Bone marrow (tissue), 2 donors: ENCODE results near the gene DAPK2.
A peak's percentile ranks its signal among the peaks of the same experiment; 100 is the strongest.

Source experiments
- DNase-seq, 2 donors: peaks; one replicate each; lab custom pipeline; 2025; lab: John Stamatoyannopoulos, UW

DAPK2 gene

DNA sequence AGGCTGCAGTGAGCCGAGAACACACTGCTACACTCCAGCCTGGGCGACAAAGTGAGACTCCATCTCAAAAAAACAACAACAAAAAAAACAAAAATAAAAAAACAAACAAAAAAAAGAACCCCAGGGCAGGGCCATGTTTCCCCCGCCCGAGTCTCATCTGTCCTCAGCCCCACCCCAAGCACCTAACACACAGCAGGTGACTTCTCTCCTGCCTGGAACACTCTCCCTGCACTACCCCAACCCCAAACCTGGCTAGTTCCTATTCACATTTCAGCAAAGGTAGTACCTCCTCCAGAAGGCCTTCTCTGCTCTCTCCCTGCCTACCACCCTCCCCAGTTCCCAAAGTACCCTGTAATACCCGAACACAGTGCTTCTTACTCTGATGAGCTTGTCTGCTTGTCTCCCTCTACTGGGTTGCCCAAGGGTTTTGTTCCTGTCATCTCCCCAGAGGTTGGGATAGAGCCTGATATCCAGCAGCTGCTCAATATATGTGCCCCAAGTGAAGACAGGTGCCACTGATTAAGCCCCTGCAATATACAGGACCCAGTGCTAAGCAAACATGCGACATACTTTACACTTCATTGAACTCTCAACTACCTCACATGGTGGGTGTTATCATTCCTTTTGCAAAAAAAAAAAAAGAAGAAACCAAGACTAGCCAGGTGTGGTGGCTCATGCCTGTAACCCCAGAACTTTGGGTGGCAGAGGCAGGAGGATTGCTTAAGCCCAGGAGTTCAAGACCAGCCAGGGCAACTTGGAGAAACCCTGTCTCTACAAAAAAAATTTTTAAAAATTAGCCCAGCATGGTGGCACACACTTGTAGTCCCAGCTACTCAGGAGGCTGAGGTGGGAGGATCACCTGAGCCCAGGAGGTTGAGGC, 103.6 kb downstream of the DAPK2 start:
- DNase-seq: no peak

DNA sequence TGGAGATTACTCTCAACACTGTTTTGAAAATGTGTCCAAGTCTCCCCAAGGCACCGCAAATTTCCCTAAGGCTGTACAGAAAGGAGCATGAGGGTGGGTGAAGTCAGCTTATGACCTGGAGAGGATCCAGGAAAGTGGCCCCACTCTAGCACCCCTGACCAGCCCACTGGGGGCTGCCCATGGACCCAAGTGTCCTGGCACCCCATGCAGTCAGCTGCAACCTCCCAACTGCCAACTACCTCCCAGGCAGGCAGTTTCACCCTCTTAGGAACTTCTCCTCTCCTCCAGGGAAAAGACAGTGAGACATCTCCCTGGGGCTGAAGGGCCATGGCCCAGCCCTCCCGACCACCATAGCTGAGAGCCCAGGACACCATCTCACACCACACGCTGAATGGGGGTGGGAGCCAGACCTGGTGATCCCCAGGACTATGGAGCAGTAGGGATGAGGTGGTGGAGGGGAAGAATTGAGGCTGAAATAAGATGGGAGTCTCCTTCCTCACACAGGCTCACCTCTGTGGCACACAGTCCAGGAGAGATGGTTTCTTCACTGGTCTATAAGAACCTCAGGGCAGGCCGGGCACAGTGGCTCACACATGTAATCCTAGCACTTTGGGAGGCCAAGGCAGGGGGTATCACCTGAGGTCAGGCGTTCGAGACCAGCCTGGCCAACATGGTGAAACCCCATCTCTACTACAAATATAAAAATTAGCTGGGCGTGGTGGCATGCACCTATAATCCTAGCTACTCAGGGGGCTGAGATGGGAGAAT, 104.4 kb downstream of the DAPK2 start:
- no peak for DNase-seq

DNA sequence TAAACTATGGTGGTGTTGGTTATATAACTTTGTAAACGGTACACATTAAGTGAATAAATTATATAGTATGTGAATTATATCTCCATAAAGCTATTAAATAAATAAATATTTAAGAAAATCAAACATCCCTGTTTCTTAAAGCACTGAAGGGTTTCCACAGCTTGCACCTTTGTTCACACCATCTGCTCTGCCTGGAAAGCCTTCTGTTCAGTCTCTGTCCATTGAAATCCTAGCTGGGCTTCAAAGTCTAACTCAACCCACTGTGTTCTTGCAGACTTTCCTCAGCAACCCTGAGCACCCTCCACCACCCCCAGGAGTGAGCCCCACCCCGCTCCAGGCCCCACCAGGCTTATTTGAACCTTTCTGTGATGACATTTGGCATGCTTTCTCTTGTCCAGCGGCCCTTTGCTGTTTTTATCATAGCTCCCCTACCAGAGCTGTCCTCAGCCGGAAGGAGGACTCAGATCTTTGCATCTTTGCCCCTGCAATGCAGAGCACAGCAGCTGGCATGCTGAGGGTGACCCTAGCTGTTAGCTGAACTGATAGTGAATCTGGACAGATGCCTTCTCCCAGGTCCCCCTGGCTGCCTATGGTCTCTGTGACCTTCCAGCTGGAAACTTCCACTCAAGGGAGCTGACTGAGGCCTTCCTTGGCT, 105.2 kb downstream of the DAPK2 start:
- no peak for DNase-seq

DNA sequence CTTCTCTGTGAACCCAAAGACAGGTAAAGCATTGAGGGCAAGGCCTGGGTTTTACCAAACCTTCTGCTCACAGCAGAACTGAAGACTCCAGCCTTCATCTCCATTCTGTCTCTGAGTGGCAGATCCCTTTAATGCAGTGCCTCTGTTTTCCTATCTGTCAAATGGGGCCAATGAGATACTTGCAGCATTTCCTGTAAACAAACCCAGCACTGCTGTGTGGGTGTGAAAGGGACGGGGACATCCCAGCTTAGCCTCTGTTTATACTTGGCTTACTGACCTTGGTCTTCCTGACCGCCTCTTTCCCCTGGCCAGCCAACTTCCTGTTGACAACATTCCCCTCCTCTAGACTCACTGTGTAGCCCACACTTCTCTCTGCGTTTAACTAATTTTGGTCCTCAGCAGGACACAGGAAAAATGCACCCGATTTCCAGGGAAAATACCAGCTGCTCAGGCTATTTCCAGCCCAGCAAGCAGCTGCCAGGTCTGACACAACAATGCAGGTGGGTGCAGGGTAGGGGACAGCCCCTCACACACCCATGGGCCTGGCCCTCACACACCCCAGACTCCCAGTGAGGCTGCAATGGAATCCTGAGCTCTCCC, 106.7 kb downstream of the DAPK2 start:
- DNase-seq: no peak

DNA sequence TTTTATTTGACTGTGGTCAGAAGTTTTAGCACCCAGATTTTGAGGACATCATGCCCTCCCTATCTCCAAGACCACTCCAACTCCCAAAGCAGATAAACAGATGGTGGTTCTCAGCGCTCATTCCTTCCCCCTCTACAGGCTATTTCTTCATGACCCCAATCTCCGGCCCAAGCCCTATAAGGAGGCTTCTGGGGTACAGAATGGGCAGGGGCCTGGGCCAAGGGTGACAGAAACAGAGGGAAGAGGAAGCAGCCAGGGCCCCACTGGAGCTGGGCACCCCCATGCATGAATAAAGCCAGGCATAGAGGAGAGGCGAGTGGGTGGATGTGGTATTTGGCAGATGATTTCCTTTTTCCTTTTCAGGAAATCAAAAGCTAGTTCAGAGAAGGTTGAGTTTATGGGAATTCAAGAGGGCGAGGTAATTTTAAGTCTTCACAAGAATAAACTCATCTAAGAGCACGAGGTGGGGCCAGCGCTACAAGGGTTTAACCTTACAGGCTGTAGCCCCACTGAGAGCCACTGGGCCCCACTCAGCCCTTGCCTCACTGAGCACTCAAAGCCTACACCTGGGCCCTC, 107.7 kb downstream of the DAPK2 start:
- DNase-seq: peak in 1 of 2 donors; percentile 5

GRCh38 chr15:63933522-63933921, 112.8 kb downstream of the DAPK2 start:
- DNase-seq: peak in 1 of 2 donors; percentile 44

GRCh38 chr15:63931556-63931955, 114.7 kb downstream of the DAPK2 start:
- no peak for DNase-seq

DNA sequence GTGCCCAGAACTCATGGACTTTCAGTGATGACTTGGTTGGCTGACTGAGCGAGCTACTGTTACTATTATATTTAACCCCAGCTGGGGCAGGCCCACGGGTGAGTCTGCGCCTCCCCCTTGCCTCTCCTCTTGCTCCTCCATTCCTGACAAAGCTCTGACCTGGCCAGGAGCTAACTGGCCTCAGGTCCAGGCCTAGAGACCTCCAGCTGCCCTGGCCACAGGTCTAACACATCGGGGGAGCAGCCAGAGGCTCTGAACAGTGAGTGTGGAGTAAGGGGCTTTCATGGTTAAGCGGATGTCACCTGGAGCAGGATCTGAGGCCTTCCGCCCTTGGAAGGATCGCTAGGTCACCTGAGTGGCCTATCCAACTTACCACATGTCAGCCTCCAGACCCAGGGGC, 116.3 kb downstream of the DAPK2 start:
- no peak for DNase-seq

DNA sequence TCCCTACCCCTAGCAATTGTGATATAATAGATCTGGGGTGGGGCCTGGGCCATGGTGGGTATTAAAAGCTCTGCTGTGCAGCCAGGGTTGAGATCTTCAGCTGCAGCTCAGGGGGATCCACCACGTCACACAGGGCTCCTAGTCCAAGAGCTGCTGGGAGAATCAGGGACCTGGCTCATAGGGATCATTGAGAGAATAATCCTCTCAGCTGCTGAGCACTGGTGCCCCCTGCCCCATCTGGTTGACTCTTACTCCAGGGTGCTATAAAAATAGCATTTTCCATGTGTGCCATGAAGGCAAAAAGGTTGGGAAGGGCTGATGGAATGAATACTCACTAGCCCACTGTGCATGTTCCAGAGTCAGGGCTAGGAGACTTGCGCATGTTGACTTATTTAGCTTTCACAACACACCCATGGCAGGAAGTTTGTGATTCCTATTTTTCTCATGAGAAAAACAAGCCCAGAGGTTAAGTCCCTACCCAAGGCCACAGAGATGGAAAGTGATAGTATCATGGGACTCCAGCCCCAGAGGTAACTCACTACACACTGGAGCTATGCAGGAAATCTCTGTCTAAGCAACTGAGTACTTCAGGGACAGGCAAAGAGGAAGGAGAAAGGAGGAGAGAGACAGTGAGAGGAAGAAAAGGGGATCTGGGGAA, 118.0 kb downstream of the DAPK2 start:
- no peak for DNase-seq

DNA sequence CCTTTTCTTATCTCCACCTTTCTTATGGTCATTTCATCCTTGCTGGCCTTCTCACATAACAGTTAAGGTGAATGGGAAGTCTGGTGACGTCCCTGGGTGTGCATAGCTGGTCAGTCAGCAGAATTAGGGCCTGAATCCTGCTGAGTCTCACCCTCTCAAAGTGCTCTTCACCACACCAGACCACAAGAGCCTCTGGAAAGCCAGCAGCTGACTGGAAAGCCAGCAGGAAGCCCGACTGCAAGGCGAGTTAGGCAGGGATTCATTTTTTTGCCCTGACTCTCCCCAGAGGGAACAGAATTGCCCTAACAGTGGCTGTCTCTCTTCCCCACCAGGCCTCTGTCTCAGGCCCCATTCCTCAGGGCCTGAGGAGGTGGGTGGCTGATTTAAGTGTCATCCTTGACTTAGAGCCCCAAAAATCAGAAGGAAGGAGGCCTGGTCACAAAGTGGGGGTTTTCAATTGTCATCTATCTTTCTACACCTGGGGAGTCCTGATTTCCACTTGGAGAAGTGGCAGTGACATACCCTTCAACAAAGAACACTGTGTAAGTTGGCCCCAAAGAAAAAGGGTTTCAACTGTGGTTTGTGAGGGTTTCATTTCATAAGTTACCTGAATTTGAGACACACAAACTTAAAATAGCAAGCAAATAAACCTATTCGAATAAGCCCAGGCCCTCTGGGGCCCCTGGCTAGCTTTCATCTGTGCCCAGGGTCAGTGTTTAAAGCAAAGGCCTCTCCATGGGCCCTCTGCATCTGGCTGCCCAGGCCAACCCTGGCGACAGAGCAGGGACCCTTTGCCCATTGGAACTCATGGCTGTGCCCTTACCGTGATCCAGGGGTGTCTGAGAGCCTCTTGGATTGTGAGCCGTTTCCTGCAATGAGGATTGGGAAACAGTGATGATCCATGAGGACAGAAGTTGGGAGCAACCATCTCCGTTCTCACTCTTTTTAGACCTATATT, 122.0 kb downstream of the DAPK2 start:
- no peak for DNase-seq

DNA sequence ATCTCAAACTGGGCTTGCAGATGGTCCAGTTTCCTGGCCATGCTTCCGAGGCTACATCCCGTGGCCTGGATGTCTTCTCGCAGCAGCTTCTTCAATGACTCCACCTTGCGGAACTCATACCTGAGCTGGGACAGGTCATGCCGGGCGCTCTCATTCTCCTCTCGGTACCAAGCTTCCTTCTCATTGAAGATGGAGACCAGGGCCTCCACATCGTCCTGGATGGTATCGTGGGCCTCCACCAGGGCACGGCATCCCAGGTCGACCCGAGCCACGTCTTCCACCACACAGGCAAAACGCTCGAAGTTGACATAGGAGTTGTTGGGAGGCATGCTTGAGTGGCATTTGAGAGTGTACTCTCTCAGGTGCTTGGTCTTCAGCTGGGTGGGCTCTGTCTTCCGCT, 123.4 kb downstream of the DAPK2 start:
- DNase-seq: no peak

GRCh38 chr15:63922261-63922904, 123.9 kb downstream of the DAPK2 start:
- no peak for DNase-seq

DNA sequence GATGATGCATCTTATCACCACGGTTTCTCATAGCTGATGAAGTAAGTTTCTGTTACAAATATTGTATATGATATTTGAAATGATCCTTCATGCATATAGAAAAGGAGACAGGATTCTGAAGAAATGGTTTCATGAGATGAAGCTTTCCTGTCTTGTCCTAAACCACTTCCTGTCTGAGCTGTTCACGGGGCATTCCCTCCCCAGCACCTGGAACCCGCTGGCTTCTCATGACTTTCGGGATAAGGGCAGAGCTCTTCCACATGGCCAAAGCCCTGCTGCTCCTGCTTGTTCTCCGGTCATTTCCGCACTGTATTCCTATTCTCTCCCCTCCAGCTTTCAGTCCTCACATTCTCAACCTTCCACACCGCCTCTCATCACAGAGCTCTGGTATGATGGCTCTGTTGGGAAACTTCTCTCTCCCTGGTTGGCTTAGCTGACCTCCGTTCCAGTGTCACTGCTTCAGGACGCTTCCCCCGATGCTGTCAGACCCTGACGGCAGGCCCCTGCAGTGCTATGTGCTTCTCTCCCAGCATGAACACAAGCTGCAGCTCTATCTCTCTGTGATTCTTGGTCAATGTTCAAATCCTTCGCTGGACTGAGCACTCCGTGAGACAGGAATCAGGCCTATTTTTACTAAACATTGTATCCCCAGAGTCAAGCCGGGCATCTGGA, 125.6 kb downstream of the DAPK2 start:
- DNase-seq: no peak

DNA sequence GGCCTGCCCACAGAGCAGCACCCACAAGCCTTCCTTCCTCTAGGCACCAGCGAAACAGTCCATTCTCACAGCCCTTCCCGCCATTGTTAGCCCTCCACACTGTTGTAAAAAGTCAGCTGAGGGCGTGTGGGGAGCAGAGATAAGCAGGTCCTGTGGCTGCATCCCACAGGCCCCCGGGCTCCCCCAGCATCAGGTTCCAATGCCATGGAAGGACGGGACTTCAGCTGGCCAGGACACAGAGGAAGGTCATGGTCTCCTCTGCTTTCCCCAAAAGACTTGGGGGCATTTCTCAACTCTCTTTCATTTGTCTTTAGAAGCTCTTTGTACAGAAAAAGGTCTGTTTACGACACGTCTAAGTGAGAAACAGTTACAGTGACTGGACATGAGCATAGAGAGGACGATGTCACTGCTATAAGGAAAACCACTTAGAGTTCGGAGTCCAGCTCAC, 127.4 kb downstream of the DAPK2 start:
- no peak for DNase-seq

DNA sequence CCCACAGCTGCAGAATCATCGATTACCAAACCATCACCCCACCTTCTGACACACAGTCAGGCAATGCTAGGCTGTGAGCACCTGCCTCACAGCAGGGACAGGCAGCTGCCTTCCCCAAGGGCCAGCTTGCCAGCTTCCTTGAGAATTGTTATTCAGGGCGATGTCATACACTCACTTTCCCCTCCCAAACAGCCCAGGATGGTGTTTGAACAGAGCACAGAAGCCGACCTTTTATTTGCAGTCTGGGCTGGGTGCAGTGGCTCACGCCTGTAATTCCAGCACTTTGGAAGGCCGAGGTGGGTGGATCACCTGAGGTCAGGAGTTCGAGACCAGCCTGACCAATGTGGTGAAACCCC, 128.0 kb downstream of the DAPK2 start:
- no peak for DNase-seq

- DNase-seq: no peak
Observed at GRCh38 chr15:63917588-63918316, 128.5 kb downstream of the DAPK2 start.

- DNase-seq: no peak
Observed at GRCh38 chr15:63915873-63916771, 130.2 kb downstream of the DAPK2 start.
